BE2C (cell line): ENCODE data around the gene GKAP1.

Experiments used
- DNase-seq: peaks from one replicate; pipeline ENCODE4 v3.0.0-alpha.2; 2020
- H3K27me3 ChIP-seq: fragments of 250-450 bp; sonication (Bioruptor Pico); 2 replicates; pipeline ENCODE4 v1.5.1; 2020; ENCODE audit warnings: mild to moderate bottlenecking
- H3K36me3 ChIP-seq: fragments of 250-450 bp; sonication (Bioruptor Pico); 2 replicates; pipeline ENCODE4 v1.5.1; 2020; ENCODE audit warnings: mild to moderate bottlenecking
- H3K4me1 ChIP-seq: fragments of 250-450 bp; sonication (Bioruptor Pico); 2 replicates; pipeline ENCODE4 v1.5.1; 2020
- H3K4me3 ChIP-seq: 2 replicates; pipeline ENCODE4 v1.5.1; 2011; ENCODE audit warnings: low read depth, low read length
- H3K9me3 ChIP-seq: fragments of 250-450 bp; sonication (Bioruptor Pico); 2 replicates; pipeline ENCODE4 v1.5.1; 2020
- CTCF ChIP-seq: IDR thresholded peaks from 2 replicates; pipeline ENCODE4 v1.5.1; 2012; ENCODE audit warnings: mild to moderate bottlenecking, low read depth, low read length

GKAP1 gene

GRCh38 chr9:83800236-83801033, 17.1 kb downstream of the GKAP1 start:
- H3K36me3 ChIP-seq: no peaks in the 10 kb centered on the region
- no peak overlapping the region for H3K4me3 ChIP-seq
- no peaks in the 10 kb centered on the region for H3K27me3 ChIP-seq
- H3K9me3 ChIP-seq: no peaks in the 10 kb centered on the region
- H3K4me1 ChIP-seq: no peaks in the 10 kb centered on the region
- DNase-seq: no peak
- TF ChIP-seq CTCF: no peak

DNA sequence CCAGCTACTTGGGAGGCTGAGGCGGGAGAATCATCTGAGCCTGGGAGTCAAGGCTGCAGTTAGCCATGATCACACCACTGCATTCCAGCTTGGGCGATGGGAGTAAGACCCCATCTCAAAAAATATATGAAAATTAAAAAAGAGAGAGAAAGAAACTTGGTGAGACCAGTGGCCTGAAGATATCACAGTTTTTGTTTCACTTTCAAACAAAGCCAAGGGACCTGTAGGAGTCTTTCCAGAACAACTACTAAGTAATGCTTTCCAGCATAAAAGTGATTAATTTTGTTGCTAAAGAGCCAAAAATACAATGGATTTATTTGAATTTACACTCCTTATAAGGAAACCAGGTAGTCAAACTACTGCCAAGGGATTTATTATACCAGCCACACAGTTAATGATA, 23.5 kb downstream of the GKAP1 start:
- H3K9me3 ChIP-seq: no peaks in the 10 kb centered on the region
- no peaks in the 10 kb centered on the region for H3K36me3 ChIP-seq
- H3K27me3 ChIP-seq: no peaks in the 10 kb centered on the region
- no peak overlapping the region for H3K4me3 ChIP-seq
- DNase-seq: no peak
- H3K4me1 ChIP-seq: no peaks in the 10 kb centered on the region
- no peak for TF ChIP-seq CTCF

- H3K9me3 ChIP-seq: no peaks in the 10 kb centered on the region
- no peak for TF ChIP-seq CTCF
- no peaks in the 10 kb centered on the region for H3K4me1 ChIP-seq
- DNase-seq: no peak
- no peak overlapping the region for H3K4me3 ChIP-seq
- H3K27me3 ChIP-seq: no peaks in the 10 kb centered on the region
- H3K36me3 ChIP-seq: no peaks in the 10 kb centered on the region
These were observed 24.8 kb downstream of the GKAP1 start for GRCh38 chr9:83792746-83793145.

- H3K4me3 ChIP-seq: no peak overlapping the region
- TF ChIP-seq CTCF: no peak
- no peak for DNase-seq
- no peaks in the 10 kb centered on the region for H3K4me1 ChIP-seq
- H3K36me3 ChIP-seq: no peaks in the 10 kb centered on the region
- no peaks in the 10 kb centered on the region for H3K27me3 ChIP-seq
- H3K9me3 ChIP-seq: no peaks in the 10 kb centered on the region
These were observed 39.4 kb downstream of the GKAP1 start for GRCh38 chr9:83778164-83778563.

GRCh38 chr9:83775932-83776331, 41.6 kb downstream of the GKAP1 start:
- Histone ChIP-seq H3K9me3 (no peaks in the 10 kb centered on the region), H3K4me3 (no peak overlapping the region), H3K27me3 (no peaks in the 10 kb centered on the region), H3K4me1 (no peaks in the 10 kb centered on the region), H3K36me3 (no peaks in the 10 kb centered on the region)
- no peak for TF ChIP-seq CTCF
- DNase-seq: no peak

DNA sequence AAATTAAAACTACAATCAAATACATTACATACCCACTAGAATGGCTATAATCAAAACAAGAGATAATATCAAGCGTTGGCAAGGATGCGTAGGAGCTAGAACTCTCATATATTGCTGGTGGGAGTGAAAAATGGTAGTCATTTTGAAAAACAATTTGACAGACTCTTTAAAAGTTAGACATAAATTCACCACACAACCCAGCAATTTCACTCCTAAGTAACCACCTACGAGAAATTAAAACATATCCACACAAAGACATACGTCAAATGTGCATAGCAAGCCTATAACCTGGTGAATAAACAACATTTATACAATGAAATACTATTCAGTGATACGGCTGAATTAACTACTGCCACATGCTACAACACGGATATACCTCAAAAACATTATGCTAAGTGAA, 44.7 kb downstream of the GKAP1 start:
- Histone ChIP-seq H3K4me3 (no peak overlapping the region), H3K36me3 (no peaks in the 10 kb centered on the region), H3K27me3 (no peaks in the 10 kb centered on the region), H3K9me3 (no peaks in the 10 kb centered on the region), H3K4me1 (no peaks in the 10 kb centered on the region)
- TF ChIP-seq CTCF: no peak
- DNase-seq: no peak
